Endothelial cell of umbilical vein (primary cell): ENCODE data around the gene CTIF.

Source experiments
- EZH2 ChIP-seq: IDR thresholded peaks from 2 replicates; pipeline ENCODE4 v1.6.1; 2012; ENCODE audit warnings: borderline replicate concordance, low read depth, mild to moderate bottlenecking, moderate library complexity, low read length, inconsistent platforms; ENCODE audit not compliant: severe bottlenecking
- FOS ChIP-seq: IDR thresholded peaks from 2 replicates; pipeline ENCODE4 v1.6.1; 2011; ENCODE audit warnings: mild to moderate bottlenecking, low read length, moderate library complexity, borderline replicate concordance; ENCODE audit not compliant: insufficient read depth
- GATA2 ChIP-seq: IDR thresholded peaks from 2 replicates; pipeline ENCODE4 v1.7.0; 2011; ENCODE audit warnings: low read depth, mild to moderate bottlenecking, moderate library complexity, mixed read lengths, low read length; ENCODE audit not compliant: insufficient read length, insufficient read depth
- JUN ChIP-seq: IDR thresholded peaks from 2 replicates; pipeline ENCODE4 v1.6.1; 2011; ENCODE audit warnings: borderline replicate concordance, low read depth; ENCODE audit not compliant: insufficient read length, insufficient read depth
- MYC ChIP-seq: IDR thresholded peaks from one replicate; pipeline ENCODE4 v1.6.1; 2011; ENCODE audit warnings: mild to moderate bottlenecking, low read depth, low read length
- POLR2A ChIP-seq: IDR thresholded peaks from 2 replicates; pipeline ENCODE4 v1.6.1; 2012; ENCODE audit warnings: low read depth, mild to moderate bottlenecking, control low read depth, low read length
- POLR2AphosphoS5 ChIP-seq: IDR thresholded peaks from 2 replicates; pipeline ENCODE4 v1.6.1; 2012; ENCODE audit warnings: low read depth, mild to moderate bottlenecking, control low read depth, low read length, moderate library complexity; ENCODE audit not compliant: insufficient read depth
- TF ChIP-seq, protein P1 (sequence below), 2 donors: IDR thresholded peaks; 1 replicate in 1 of 2; 2 replicates in 1 of 2; pipeline ENCODE4 v1.5.1; 2011; ENCODE audit warnings: low read length in 2 of 2, mild to moderate bottlenecking in 2 of 2, moderate library complexity in 2 of 2, control low read depth in 1 of 2, inconsistent platforms in 1 of 2, low read depth in 1 of 2; ENCODE audit not compliant: insufficient read depth in 1 of 2; ENCODE audit errors: extremely low read depth in 1 of 2
- TF ChIP-seq, protein P2 (sequence below): IDR thresholded peaks from 2 replicates; pipeline ENCODE4 v1.6.1; 2011; ENCODE audit not compliant: insufficient read depth, insufficient read length

DNA sequence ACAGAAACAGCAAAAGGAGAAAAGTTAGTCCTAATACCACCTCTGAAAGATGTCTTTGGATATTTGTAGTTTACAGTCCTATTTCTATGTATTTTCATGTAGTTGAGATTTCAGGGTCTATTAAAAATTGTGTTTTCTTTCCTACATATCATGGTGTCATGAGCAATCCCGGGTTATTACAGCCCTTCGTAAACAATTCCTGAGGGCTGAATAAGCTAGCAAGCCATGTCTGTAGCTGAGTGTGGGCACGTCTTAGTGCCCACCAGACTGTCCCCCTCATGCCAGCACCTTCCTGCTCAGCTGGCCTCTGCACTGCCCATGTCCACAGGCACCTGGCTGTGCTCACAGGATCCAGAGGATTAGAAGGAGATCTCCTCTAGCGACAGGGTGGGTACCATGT, 60.6 kb downstream of the CTIF start:
- TF ChIP-seq POLR2AphosphoS5 = no peak
- TF ChIP-seq EZH2 = no peak
- TF ChIP-seq, protein P1, sequence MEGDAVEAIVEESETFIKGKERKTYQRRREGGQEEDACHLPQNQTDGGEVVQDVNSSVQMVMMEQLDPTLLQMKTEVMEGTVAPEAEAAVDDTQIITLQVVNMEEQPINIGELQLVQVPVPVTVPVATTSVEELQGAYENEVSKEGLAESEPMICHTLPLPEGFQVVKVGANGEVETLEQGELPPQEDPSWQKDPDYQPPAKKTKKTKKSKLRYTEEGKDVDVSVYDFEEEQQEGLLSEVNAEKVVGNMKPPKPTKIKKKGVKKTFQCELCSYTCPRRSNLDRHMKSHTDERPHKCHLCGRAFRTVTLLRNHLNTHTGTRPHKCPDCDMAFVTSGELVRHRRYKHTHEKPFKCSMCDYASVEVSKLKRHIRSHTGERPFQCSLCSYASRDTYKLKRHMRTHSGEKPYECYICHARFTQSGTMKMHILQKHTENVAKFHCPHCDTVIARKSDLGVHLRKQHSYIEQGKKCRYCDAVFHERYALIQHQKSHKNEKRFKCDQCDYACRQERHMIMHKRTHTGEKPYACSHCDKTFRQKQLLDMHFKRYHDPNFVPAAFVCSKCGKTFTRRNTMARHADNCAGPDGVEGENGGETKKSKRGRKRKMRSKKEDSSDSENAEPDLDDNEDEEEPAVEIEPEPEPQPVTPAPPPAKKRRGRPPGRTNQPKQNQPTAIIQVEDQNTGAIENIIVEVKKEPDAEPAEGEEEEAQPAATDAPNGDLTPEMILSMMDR (IDR thresholded peaks at IDR 0.05; ENCODE audit: extremely low read depth in 1 of 2, insufficient read depth in 1 of 2, low read depth in 1 of 2, low read length in 2 of 2) = no peak
- TF ChIP-seq, protein P2, sequence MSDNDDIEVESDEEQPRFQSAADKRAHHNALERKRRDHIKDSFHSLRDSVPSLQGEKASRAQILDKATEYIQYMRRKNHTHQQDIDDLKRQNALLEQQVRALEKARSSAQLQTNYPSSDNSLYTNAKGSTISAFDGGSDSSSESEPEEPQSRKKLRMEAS = no peak
- no peak for TF ChIP-seq JUN
- TF ChIP-seq POLR2A = no peak
- TF ChIP-seq GATA2 = no peak
- TF ChIP-seq MYC = no peak
- no peak for TF ChIP-seq FOS
